GM18951 (cell line): ENCODE measurements around the gene DHX58.

Experiments used
- POLR2A ChIP-seq: IDR thresholded peaks from 4 replicates; pipeline ENCODE4 v1.6.1; 2011; ENCODE audit warnings: mild to moderate bottlenecking; ENCODE audit not compliant: insufficient read length, insufficient read depth; ENCODE audit errors: extremely low read depth
- in situ Hi-C: fragments of 300-500 bp; cut with MboI; formaldehyde crosslinking; loops from one replicate; pipeline ENCODE4 v1.12.0; 2022; ENCODE audit warnings: low sequenced_read_pairs, mixed read lengths, inconsistent platforms; ENCODE audit not compliant: unreplicated experiment

DHX58 gene

GRCh38 chr17:42059815-42060214 lies 52.7 kb downstream of the DHX58 start:
- in situ Hi-C loops = no loop called here
- no peak for TF ChIP-seq POLR2A

DNA sequence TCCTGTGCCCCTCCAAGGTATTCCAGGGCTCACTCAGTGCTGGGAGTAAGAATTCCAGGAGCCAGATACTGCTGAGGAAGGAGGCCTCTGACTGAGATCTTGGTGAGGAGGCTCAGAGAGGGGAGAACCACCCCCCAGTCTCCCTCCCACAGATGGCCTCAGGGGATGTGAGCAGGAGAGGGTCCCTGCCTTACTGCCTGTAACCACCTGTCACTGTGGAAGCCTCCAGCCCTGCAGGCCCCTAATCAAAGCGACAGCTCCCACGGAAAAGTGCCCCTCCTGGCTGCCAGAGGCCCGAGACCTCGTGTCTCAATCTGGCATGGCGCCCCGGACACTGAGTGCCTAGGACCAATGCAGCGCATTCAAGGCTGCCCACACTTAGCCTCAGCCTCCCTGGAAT lies 54.5 kb downstream of the DHX58 start:
- no peak for TF ChIP-seq POLR2A
- in situ Hi-C loops = no loop called here

- in situ Hi-C loops = no loop called here
- TF ChIP-seq POLR2A = no peak
These were observed 55.9 kb downstream of the DHX58 start for GRCh38 chr17:42056635-42057034.

DNA sequence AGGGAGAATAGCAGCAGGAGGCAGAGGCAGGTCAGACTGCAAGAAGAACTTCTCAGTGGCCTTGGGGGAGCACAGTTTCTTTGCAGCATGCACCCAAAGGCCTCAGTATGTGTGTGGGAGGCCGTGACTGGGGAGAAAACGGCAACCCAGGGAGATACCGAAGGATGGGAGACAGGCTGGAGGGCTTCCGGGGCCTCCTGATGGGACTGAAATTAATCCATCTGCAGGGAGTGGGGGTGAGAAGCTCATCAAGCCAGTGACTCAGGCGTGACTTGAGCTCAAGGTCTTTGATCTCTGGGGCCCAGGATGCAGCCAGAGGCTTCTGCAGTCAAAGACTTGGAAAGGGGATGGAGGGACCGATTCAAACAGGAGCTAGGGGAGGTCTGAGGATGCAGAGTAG lies 57.0 kb downstream of the DHX58 start:
- no peak for TF ChIP-seq POLR2A
- in situ Hi-C loops = no loop called here

- TF ChIP-seq POLR2A = no peak
- in situ Hi-C loops = no loop called here
These were observed 57.5 kb downstream of the DHX58 start for GRCh38 chr17:42055027-42055426.

GRCh38 chr17:42053731-42054500 lies 58.6 kb downstream of the DHX58 start:
- in situ Hi-C loops = no loop called here
- TF ChIP-seq POLR2A = no peak

DNA sequence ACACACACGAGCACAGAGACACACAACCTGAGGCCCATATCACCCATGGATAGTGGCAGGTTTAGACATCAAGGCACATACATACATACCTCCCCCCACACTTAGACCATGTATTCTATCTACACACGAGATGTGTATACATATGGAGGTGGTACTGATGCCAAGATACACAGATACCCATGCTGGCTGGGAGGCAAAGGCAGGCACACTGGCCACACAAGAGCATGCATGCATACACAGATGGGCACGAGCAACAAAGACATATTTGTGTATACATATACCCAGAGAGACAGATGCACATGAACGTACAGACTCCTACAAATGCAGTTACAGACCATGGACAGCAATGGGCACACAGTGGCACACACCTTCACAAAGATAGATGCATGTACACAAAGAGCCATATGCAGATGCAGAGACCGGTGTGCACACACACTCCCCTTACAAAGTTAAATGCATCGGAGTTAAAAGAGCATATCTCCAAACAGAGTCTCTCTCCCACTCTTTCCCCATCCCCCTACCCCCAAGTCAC lies 60.1 kb downstream of the DHX58 start:
- in situ Hi-C loops = no loop called here
- no peak for TF ChIP-seq POLR2A

GRCh38 chr17:42051645-42052044 lies 60.9 kb downstream of the DHX58 start:
- in situ Hi-C loops = no loop called here
- TF ChIP-seq POLR2A = no peak
